ENCODE results near the gene SOX4.

The SOX4 gene

DNA sequence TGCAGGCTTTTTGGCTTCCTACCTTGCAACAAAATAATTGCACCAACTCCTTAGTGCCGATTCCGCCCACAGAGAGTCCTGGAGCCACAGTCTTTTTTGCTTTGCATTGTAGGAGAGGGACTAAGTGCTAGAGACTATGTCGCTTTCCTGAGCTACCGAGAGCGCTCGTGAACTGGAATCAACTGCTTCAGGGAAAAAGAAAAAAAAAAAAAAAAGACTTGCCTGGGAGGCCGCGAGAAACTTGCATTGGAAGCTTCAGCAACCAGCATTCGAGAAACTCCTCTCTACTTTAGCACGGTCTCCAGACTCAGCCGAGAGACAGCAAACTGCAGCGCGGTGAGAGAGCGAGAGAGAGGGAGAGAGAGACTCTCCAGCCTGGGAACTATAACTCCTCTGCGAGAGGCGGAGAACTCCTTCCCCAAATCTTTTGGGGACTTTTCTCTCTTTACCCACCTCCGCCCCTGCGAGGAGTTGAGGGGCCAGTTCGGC, 420 bp downstream of the SOX4 start:
- peak overlapping the region; percentile 79 for H3K4me3 ChIP-seq
- H3K27ac ChIP-seq, result peak overlapping the region; percentile 89 to 93
- TF ChIP-seq, protein P1, sequence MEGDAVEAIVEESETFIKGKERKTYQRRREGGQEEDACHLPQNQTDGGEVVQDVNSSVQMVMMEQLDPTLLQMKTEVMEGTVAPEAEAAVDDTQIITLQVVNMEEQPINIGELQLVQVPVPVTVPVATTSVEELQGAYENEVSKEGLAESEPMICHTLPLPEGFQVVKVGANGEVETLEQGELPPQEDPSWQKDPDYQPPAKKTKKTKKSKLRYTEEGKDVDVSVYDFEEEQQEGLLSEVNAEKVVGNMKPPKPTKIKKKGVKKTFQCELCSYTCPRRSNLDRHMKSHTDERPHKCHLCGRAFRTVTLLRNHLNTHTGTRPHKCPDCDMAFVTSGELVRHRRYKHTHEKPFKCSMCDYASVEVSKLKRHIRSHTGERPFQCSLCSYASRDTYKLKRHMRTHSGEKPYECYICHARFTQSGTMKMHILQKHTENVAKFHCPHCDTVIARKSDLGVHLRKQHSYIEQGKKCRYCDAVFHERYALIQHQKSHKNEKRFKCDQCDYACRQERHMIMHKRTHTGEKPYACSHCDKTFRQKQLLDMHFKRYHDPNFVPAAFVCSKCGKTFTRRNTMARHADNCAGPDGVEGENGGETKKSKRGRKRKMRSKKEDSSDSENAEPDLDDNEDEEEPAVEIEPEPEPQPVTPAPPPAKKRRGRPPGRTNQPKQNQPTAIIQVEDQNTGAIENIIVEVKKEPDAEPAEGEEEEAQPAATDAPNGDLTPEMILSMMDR (IDR thresholded peaks at IDR 0.05), result no peak
- no peak for DNase-seq (ENCODE audit: low spot score)

DNA sequence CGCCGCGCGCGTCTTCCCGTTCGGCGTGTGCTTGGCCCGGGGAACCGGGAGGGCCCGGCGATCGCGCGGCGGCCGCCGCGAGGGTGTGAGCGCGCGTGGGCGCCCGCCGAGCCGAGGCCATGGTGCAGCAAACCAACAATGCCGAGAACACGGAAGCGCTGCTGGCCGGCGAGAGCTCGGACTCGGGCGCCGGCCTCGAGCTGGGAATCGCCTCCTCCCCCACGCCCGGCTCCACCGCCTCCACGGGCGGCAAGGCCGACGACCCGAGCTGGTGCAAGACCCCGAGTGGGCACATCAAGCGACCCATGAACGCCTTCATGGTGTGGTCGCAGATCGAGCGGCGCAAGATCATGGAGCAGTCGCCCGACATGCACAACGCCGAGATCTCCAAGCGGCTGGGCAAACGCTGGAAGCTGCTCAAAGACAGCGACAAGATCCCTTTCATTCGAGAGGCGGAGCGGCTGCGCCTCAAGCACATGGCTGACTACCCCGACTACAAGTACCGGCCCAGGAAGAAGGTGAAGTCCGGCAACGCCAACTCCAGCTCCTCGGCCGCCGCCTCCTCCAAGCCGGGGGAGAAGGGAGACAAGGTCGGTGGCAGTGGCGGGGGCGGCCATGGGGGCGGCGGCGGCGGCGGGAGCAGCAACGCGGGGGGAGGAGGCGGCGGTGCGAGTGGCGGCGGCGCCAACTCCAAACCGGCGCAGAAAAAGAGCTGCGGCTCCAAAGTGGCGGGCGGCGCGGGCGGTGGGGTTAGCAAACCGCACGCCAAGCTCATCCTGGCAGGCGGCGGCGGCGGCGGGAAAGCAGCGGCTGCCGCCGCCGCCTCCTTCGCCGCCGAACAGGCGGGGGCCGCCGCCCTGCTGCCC, 1.1 kb downstream of the SOX4 start:
- TF ChIP-seq, protein P1 (IDR thresholded peaks at IDR 0.05), result no peak
- Histone ChIP-seq H3K27ac (peak overlapping the region; percentile 89 to 93), H3K4me3 (peak overlapping the region; percentile 79)
- peak; percentile 83 for DNase-seq (ENCODE audit: low spot score)

DNA sequence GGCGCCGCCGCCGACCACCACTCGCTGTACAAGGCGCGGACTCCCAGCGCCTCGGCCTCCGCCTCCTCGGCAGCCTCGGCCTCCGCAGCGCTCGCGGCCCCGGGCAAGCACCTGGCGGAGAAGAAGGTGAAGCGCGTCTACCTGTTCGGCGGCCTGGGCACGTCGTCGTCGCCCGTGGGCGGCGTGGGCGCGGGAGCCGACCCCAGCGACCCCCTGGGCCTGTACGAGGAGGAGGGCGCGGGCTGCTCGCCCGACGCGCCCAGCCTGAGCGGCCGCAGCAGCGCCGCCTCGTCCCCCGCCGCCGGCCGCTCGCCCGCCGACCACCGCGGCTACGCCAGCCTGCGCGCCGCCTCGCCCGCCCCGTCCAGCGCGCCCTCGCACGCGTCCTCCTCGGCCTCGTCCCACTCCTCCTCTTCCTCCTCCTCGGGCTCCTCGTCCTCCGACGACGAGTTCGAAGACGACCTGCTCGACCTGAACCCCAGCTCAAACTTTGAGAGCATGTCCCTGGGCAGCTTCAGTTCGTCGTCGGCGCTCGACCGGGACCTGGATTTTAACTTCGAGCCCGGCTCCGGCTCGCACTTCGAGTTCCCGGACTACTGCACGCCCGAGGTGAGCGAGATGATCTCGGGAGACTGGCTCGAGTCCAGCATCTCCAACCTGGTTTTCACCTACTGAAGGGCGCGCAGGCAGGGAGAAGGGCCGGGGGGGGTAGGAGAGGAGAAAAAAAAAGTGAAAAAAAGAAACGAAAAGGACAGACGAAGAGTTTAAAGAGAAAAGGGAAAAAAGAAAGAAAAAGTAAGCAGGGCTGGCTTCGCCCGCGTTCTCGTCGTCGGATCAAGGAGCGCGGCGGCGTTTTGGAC, 2.0 kb downstream of the SOX4 start:
- TF ChIP-seq, protein P1 (IDR thresholded peaks at IDR 0.05), result no peak
- Histone ChIP-seq H3K4me3 (peak overlapping the region; percentile 79), H3K27ac (peak overlapping the region; percentile 89 to 93)
- DNase-seq (ENCODE audit: low spot score), result peak; percentile 77

DNA sequence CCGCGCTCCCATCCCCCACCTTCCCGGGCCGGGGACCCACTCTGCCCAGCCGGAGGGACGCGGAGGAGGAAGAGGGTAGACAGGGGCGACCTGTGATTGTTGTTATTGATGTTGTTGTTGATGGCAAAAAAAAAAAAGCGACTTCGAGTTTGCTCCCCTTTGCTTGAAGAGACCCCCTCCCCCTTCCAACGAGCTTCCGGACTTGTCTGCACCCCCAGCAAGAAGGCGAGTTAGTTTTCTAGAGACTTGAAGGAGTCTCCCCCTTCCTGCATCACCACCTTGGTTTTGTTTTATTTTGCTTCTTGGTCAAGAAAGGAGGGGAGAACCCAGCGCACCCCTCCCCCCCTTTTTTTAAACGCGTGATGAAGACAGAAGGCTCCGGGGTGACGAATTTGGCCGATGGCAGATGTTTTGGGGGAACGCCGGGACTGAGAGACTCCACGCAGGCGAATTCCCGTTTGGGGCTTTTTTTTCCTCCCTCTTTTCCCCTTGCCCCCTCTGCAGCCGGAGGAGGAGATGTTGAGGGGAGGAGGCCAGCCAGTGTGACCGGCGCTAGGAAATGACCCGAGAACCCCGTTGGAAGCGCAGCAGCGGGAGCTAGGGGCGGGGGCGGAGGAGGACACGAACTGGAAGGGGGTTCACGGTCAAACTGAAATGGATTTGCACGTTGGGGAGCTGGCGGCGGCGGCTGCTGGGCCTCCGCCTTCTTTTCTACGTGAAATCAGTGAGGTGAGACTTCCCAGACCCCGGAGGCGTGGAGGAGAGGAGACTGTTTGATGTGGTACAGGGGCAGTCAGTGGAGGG, 2.8 kb downstream of the SOX4 start:
- TF ChIP-seq, protein P1 (IDR thresholded peaks at IDR 0.05), result no peak
- peak overlapping the region; percentile 79 for H3K4me3 ChIP-seq
- H3K27ac ChIP-seq, result peak overlapping the region; percentile 89 to 93
- peak; percentile 78 for DNase-seq (ENCODE audit: low spot score)

DNA sequence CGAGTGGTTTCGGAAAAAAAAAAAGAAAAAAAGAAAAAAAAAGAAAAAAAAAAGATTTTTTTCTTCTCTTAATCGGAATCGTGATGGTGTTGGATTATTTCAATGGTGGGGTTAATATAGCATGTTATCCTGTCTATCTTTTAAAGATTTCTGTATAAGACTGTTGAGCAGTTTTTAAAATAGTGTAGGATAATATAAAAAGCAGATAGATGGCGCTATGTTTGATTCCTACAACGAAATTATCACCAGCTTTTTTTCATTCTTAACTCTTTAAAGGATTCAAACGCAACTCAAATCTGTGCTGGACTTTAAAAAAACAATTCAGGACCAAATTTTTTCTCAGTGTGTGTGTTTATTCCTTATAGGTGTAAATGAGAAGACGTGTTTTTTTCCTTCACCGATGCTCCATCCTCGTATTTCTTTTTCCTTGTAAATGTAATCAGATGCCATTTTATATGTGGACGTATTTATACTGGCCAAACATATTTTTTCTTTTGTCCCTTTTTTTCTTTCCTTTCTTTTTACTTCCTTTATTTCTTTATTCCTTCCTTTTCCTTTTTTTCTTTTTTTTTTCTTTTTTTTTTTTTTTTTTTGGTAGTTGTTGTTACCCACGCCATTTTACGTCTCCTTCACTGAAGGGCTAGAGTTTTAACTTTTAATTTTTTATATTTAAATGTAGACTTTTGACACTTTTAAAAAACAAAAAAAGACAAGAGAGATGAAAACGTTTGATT, 3.6 kb downstream of the SOX4 start:
- Histone ChIP-seq H3K4me3 (peak overlapping the region; percentile 79), H3K27ac (peak overlapping the region; percentile 89 to 93)
- TF ChIP-seq, protein P1 (IDR thresholded peaks at IDR 0.05), result peak; percentile 26
- DNase-seq (ENCODE audit: low spot score), result no peak
